Activated naive CD4-positive, alpha-beta T cell treated with anti-CD3 and anti-CD28 coated beads, Interleukin-2, amount 50 U/mL, for 24 hours (primary cell): ENCODE data around the gene ISCA1.
A peak's percentile ranks its signal among the peaks of the same experiment; 100 is the strongest.
"Not testable (repeated sequence)": the region's sequence is repeated elsewhere in the genome, so short reads cannot be mapped to it uniquely, and the experiment has no call there.

Experiments used
- H3K27ac Mint-ChIP-seq: one replicate; pipeline ENCODE4 v1.8.0; 2021; ENCODE audit warnings: mild to moderate bottlenecking, mixed read lengths
- H3K27me3 Mint-ChIP-seq: one replicate; pipeline ENCODE4 v1.8.0; 2021; ENCODE audit warnings: mixed read lengths
- H3K36me3 Mint-ChIP-seq: one replicate; pipeline ENCODE4 v1.8.0; 2021; ENCODE audit warnings: mixed read lengths
- H3K4me1 Mint-ChIP-seq: one replicate; pipeline ENCODE4 v1.8.0; 2021; ENCODE audit warnings: mixed read lengths
- H3K4me3 Mint-ChIP-seq: one replicate; pipeline ENCODE4 v1.8.0; 2021; ENCODE audit warnings: mild to moderate bottlenecking, mixed read lengths
- H3K9me3 Mint-ChIP-seq: one replicate; pipeline ENCODE4 v1.8.0; 2021; ENCODE audit warnings: mixed read lengths

ISCA1 gene

DNA sequence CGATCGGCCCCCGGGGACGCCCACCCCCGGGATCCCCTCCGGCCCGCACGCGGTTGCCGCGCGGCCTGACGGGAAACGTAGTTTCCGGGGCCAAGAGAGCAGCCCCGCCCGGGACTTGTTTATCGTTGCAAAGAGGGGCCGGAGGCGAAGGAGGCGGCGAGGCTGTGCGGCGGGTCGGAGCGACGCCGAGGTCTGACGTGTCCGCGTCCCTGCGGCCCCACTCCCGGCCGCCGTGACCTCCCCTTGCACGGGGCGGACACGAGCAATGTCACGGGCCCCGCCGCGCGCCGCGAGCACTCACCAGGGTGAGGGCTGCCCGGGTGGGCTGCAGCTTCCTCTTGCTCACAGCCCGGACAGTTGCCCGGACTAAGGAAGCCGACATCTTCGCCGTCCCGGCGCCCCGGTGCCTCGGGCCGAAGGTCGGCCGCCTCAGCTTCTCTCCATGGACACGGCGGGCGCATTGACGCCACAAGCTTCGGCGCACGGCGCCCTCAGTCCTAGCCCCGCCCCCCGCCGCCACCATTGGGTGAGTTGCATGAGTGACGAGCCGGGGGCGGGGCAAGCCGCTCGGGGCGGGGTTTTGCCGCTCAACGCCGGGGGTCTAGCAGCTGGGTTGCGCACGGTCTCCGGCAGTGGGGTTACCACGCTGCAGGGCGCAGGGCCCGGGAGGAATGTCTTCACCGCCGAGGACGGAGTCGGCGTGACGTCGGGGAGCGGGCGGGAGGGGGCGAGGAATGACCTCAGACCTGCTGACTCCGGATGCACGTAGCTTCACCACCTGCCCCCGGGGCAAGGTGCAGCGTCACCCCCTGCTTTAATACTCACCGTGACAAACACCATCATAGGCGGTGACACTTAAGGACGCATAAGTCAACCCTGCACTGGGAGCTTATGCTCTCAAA lies at the start of gene ISCA1:
Gene ISCA1 (minus strand): TSS at position 462 of the 902 bp plus-strand sequence. CDS start 80 bp downstream, at position 382.
- Mint-ChIP-seq H3K4me3 (peak within 1 kb of the TSS; percentile 89), H3K27me3 (no peaks in the 10 kb centered on the region), H3K4me1 (peaks cover 45% of the 10 kb centered on the region), H3K9me3 (no peaks in the 10 kb centered on the region), H3K27ac (peak within 1 kb of the TSS; percentile 90), H3K36me3 (peaks cover 8% of the 10 kb centered on the region)

DNA sequence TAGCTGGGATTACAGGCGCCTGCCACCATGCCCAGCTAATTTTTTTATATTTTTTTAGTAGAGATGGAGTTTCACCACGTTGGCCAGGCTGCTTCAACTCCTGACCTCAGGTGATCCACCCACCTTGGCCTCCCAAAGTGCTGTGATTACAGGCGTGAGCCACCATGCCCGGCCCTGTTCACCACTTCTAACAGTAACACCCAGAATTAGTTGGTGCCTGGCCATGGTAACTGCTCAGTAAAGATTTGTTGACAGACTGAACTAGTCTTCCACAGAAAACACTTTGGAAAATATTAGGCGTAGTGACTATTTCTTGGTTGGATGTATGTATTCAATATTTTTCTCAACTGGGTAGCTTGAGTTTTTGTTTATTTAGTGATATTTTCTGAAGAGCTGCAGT lies 47.8 kb upstream of the ISCA1 start:
- no peaks in the 10 kb centered on the region for H3K9me3 Mint-ChIP-seq
- no peak overlapping the region for H3K27ac Mint-ChIP-seq
- peaks cover 35% of the 10 kb centered on the region for H3K36me3 Mint-ChIP-seq
- no peaks in the 10 kb centered on the region for H3K4me1 Mint-ChIP-seq
- H3K27me3 Mint-ChIP-seq, result no peaks in the 10 kb centered on the region
- H3K4me3 Mint-ChIP-seq, result no peak overlapping the region

DNA sequence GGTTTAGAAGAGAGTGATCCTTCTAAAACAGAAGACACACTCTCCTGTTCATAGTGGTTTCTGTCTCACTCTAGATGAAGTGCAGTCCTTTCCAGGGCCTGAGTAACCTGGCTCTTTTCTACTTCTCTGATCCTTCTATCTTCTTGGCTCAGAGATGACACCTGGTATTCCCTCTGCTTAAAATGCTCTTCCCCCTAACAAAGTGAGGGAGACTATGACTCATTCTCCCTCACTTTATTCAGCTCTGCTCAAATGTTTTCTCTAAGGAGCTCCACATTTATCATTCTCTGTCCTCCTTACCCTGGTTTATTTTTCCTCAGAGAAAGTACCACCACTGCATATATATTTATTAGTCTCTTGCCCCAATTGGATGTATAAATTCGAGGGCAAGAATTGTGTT lies 47.3 kb upstream of the ISCA1 start:
- H3K27ac Mint-ChIP-seq, result no peak overlapping the region
- H3K36me3 Mint-ChIP-seq, result peaks cover 30% of the 10 kb centered on the region
- H3K9me3 Mint-ChIP-seq, result no peaks in the 10 kb centered on the region
- H3K27me3 Mint-ChIP-seq, result no peaks in the 10 kb centered on the region
- H3K4me3 Mint-ChIP-seq, result no peak overlapping the region
- H3K4me1 Mint-ChIP-seq, result no peaks in the 10 kb centered on the region

DNA sequence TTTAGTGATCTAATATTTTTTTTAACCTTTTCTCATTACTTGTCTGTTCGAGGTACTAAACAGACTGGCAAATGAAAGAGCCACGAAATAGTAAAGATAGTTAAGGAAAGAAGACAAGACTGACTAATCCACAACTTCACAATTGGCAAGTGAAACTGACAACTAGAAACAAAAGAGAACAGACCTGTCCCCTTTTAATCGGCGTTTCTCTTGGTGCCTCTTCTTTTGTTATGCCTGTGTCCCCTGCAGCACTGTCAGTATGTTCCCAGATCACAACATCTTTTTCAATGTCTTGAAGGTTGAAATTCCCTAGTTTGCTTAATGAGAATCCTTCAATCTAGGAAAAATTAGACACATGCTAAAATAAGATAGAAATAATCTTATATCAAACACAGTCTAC lies 45.8 kb upstream of the ISCA1 start:
- no peaks in the 10 kb centered on the region for H3K9me3 Mint-ChIP-seq
- no peak overlapping the region for H3K4me3 Mint-ChIP-seq
- H3K27me3 Mint-ChIP-seq, result no peaks in the 10 kb centered on the region
- no peak overlapping the region for H3K27ac Mint-ChIP-seq
- H3K36me3 Mint-ChIP-seq, result peaks cover 25% of the 10 kb centered on the region
- H3K4me1 Mint-ChIP-seq, result no peaks in the 10 kb centered on the region

DNA sequence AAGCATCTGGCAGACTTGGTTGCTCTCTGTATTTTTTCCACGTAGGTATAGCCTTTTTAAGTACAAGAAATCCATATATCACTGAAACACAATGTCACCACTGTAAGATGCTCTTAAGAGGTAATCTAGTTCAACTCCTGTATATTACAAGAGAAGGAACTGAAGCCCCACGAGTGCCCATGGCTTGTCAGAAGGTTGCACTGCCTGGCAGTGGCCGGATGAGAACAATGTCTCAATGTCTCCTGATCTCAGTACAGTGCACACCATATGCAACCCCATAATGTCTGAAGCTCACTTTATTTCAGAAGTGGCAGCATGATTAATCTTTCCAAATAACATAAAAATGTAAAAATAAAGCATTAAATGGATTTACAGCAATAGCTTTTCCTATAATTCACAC lies 44.2 kb upstream of the ISCA1 start:
- Mint-ChIP-seq H3K27me3 (no peaks in the 10 kb centered on the region), H3K4me3 (no peak overlapping the region), H3K36me3 (peaks cover 17% of the 10 kb centered on the region), H3K4me1 (no peaks in the 10 kb centered on the region), H3K9me3 (no peaks in the 10 kb centered on the region), H3K27ac (no peak overlapping the region)

DNA sequence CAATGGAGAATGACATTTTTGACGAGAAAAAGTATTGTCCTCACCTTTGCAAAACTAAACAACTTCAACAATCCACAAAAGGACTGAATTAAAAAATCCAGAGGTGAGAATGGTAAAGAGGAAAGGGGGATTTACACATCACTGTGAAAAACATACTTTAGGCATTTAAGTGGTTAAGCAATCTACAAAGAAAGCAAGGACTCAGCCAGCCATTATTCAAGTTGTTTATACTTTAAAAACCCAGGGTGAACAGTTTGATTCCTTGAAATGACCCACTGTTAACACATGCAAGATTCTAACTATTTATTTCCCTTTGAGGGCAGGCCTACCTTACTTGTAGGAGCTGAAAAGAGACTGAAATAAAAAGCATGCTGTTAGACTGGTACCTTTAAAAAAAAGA lies 42.6 kb upstream of the ISCA1 start:
- no peaks in the 10 kb centered on the region for H3K9me3 Mint-ChIP-seq
- peaks cover 15% of the 10 kb centered on the region for H3K36me3 Mint-ChIP-seq
- H3K27ac Mint-ChIP-seq, result no peak overlapping the region
- no peaks in the 10 kb centered on the region for H3K4me1 Mint-ChIP-seq
- H3K4me3 Mint-ChIP-seq, result no peak overlapping the region
- H3K27me3 Mint-ChIP-seq, result no peaks in the 10 kb centered on the region

DNA sequence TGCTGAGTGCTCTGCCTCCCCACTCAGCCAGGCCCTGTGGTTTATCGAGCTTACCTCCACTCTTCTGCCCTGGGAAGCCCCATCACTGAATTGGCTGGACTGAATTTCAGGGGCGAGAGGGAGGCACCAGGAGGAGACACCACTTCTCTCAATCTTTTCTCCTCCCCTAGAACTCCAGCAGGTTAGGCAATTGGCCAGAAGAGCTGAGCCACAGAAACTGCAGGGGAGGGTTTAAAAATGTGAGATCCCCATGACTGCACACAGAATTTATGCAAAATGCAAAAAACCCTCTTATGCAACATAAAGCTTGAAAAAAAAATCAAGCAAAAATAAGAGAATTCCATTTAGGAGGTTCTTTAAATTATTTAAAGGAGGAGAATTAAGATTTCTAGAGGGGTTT lies 42.0 kb upstream of the ISCA1 start:
- Mint-ChIP-seq H3K4me1 (no peaks in the 10 kb centered on the region), H3K4me3 (no peak overlapping the region), H3K27me3 (no peaks in the 10 kb centered on the region), H3K36me3 (peaks cover 14% of the 10 kb centered on the region), H3K9me3 (no peaks in the 10 kb centered on the region), H3K27ac (no peak overlapping the region)

DNA sequence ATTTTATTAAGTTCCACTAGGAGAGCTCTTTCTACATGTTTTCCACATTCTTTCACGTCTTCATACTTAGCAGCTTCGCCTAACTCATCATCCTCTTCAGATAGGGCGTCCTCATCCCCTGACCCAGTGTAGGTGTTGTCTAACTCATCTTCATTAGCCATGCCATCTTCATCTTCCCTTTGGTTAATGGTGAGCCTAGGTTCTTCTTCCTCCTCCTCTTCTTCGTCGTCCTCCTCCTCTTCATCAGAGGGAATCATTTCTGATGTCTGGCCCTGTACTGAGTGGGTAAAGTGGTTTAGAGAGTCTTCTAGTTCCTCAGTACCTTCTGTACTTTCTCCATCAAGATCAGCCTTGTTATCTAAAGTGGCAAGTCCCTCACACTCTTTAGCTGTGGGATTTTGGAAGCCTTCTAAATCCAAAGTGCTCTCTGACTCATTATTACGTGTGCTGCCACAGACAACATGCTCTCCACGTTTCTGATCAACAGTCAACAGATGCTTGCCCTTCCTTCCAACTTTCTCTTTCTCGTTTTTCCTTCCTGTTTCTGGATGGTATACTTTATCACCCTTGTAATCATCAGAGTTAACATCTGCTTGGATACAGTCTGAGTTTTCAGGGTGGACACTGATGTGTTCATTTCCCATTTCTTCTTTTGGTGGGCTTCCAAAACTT lies 40.8 kb upstream of the ISCA1 start:
- H3K4me1 Mint-ChIP-seq, result no peaks in the 10 kb centered on the region
- H3K36me3 Mint-ChIP-seq, result peaks cover 16% of the 10 kb centered on the region
- H3K4me3 Mint-ChIP-seq, result no peak overlapping the region

DNA sequence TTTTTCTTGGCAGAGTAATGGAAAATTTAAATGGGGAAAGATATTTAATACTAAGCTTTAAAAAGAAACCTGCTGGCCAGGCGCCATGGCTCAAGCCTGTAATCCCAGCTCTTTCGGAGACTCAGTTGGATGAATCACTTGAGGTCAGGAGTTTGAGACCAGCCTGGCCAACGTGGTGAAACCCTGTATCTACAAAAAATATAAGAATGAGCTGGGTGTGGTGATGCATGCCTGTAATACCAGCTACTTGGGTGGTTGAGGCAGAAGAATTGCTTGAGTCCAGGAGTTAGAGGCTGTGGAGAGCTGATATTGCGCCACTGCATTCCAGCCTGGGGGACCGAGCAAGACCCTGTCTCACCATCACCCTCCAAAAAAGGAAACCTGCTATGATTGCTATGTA lies 39.0 kb upstream of the ISCA1 start:
- no peak overlapping the region for H3K27ac Mint-ChIP-seq
- no peak overlapping the region for H3K4me3 Mint-ChIP-seq
- peaks cover 13% of the 10 kb centered on the region for H3K36me3 Mint-ChIP-seq

More for the DNA sequence above, 40.8 kb upstream of the ISCA1 start:
- no peaks in the 10 kb centered on the region for H3K9me3 Mint-ChIP-seq
- no peaks in the 10 kb centered on the region for H3K27me3 Mint-ChIP-seq
- no peak overlapping the region for H3K27ac Mint-ChIP-seq

DNA sequence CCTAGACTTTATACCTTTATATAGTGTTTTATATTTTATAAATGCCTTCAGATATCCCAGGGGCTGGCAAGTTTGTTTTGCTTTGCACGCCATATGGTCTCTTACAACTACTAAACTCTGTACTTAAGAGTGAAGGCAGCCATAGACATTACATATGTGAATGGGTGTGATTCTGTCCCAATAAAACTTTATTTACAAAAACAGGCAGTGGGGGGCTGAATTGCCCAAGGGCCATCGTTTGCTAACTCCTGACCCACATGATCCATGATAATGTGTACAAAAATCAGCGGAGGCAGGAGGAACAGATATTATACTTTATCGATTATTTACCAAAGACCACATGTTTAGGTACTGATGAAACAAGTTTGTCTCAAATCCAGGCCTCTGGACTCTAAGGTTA lies 35.8 kb upstream of the ISCA1 start:
- Mint-ChIP-seq H3K27ac (no peak overlapping the region), H3K9me3 (no peaks in the 10 kb centered on the region), H3K4me3 (no peak overlapping the region), H3K27me3 (no peaks in the 10 kb centered on the region), H3K4me1 (no peaks in the 10 kb centered on the region), H3K36me3 (peaks cover 30% of the 10 kb centered on the region)

More for the DNA sequence above, 39.0 kb upstream of the ISCA1 start:
- no peaks in the 10 kb centered on the region for H3K4me1 Mint-ChIP-seq
- no peaks in the 10 kb centered on the region for H3K9me3 Mint-ChIP-seq
- no peaks in the 10 kb centered on the region for H3K27me3 Mint-ChIP-seq

DNA sequence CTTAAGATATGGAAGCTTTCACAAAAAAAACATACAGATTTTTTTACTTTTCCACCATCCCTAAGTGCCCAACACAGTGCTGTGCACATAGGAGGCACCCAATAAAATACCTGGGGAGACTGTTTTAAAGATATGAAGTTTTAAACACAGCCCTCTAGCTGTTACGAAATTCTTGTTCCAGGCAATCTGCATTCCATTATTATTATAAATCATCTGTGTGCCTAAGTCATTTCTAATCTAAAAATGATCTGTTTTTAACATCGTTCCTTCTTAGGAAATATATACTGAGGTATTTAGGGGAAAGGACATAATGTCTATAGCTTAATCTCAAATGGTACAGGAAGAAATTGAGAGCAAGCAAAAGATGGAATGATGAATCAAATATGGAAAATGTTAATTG lies 32.7 kb upstream of the ISCA1 start:
- H3K4me3 Mint-ChIP-seq, result no peak overlapping the region

DNA sequence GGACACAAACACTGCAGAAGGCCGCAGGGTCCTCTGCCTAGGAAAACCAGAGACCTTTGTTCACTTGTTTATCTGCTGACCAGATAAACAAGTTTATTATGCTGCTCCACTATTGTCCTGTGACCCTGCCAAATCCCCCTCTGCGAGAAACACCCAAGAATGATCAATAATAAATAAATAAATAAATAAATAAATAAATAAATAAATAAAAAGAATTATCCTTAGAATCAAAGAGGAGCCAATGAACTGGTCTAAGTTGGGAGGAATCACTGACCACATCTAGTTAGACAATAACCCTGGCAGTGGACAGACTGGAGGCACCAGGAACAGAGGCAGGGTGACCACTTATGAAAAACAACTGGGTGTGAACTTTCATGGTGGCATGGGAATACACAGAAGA lies 30.6 kb upstream of the ISCA1 start:
- not testable (repeated sequence) for H3K4me3 Mint-ChIP-seq, H3K27me3 Mint-ChIP-seq, H3K9me3 Mint-ChIP-seq, H3K4me1 Mint-ChIP-seq
- peak overlapping the region; percentile 30 for H3K27ac Mint-ChIP-seq
- peaks cover 38% of the 10 kb centered on the region for H3K36me3 Mint-ChIP-seq

More for the DNA sequence above, 32.7 kb upstream of the ISCA1 start:
- Mint-ChIP-seq H3K4me1 (no peaks in the 10 kb centered on the region), H3K9me3 (no peaks in the 10 kb centered on the region), H3K36me3 (peaks cover 35% of the 10 kb centered on the region), H3K27ac (no peak overlapping the region), H3K27me3 (no peaks in the 10 kb centered on the region)

DNA sequence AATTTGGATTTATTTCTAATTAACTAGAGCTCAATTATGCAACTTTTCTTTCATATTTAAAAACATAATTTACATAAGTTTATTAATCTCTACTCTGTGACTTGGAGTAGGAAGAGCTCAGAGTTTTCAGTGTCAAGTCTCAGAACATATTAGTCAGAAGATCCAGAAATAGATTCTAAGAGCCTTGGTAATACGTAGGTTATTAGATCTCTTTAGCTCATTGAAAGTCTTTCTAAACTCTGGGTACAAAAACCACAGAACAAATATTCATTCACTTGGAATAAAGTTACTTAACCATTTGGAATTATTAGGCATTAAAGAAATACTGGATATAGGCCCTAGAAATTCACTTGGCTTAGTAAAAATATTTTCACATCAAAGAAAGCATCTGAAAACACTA lies 26.3 kb upstream of the ISCA1 start:
- H3K27ac Mint-ChIP-seq, result no peak overlapping the region
- H3K4me1 Mint-ChIP-seq, result peaks cover 24% of the 10 kb centered on the region
- no peaks in the 10 kb centered on the region for H3K9me3 Mint-ChIP-seq
- H3K27me3 Mint-ChIP-seq, result no peaks in the 10 kb centered on the region
- H3K4me3 Mint-ChIP-seq, result no peak overlapping the region
- H3K36me3 Mint-ChIP-seq, result peaks cover 32% of the 10 kb centered on the region

DNA sequence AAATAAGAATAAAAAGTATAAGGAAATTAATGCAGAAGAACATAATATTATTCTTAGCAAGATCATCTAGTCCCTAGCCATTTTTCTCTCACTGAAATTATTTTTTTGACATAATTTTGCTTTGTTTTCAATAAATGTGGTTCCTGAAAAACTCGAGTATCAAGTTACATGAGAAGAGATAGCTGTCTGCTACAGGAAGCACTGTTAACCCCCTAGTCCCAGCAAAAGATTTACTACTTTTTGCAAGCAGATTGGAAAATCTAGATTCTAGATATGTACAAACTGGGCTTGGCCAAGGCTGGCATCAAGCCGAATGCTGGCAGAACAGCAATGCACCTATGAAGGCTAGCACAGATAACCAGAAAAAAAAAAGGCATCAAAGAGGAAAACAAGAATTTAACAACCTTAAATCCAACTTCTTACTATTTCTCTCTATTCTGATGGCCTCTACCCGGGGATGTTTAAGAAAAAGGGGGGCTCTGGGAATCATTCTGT lies 21.9 kb upstream of the ISCA1 start:
- peak overlapping the region; percentile 96 for H3K27ac Mint-ChIP-seq
- no peaks in the 10 kb centered on the region for H3K27me3 Mint-ChIP-seq
- H3K36me3 Mint-ChIP-seq, result peaks cover 33% of the 10 kb centered on the region

DNA sequence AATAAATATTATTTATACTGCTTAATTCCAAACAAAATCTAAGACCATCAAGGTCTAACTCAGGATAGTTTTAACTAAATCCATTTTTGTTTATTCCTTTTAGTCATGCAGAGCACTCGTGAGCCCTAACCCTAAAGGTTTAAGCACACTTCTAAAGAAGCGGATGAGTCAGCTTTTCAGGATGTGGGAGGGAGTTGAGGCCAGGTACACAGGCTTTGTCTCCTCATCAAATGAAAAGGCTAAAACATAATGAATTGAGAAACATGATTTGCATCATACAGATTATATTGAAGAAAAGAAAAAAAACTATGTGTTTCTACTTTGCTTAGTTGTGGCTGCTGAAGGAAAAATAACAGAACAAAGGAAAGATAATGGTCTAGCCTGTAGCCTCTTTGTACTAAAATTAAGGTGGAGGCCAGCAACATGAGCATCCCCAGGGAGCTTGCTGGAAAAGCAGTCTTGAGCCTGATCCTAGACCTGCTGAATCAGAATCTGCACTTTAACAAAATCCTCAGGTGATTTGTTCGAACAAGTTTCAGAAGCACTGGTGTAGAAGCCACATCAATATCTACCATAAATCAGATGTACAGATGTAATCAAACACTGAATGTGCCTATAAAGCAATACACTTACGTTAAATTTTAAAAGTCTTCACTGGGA lies 21.1 kb upstream of the ISCA1 start:
- Mint-ChIP-seq H3K4me1 (peaks cover 33% of the 10 kb centered on the region), H3K9me3 (no peaks in the 10 kb centered on the region), H3K27ac (peak overlapping the region; percentile 96), H3K27me3 (no peaks in the 10 kb centered on the region), H3K4me3 (peak overlapping the region; percentile 80), H3K36me3 (peaks cover 33% of the 10 kb centered on the region)

More for the DNA sequence above, 21.9 kb upstream of the ISCA1 start:
- Mint-ChIP-seq H3K4me1 (peaks cover 33% of the 10 kb centered on the region), H3K4me3 (no peak overlapping the region), H3K9me3 (no peaks in the 10 kb centered on the region)

DNA sequence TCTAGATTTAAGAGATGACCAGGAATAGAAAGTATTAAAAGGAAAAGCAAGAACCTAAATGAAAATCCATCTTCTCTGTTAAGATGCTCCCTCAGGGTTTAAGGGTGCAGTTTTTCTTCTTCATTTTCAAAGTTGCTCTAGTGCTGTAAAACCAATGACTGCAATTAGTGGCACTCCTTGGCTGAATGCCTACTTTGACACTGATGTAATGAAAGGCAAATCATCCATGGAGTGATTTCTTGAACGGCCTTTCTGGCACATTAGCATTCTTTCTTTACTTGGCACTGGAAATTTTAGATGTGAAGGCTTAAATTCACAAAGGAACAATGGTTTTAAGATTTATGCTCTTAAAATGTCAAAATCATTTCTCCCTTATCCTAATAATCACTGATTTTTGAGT lies 19.3 kb upstream of the ISCA1 start:
- Mint-ChIP-seq H3K36me3 (peaks cover 33% of the 10 kb centered on the region), H3K9me3 (no peaks in the 10 kb centered on the region), H3K27ac (no peak overlapping the region), H3K4me1 (peaks cover 33% of the 10 kb centered on the region), H3K27me3 (no peaks in the 10 kb centered on the region), H3K4me3 (no peak overlapping the region)
